Activated CD4-positive, CD25-positive, alpha-beta regulatory T cell (primary cell): Measurements from ENCODE around the gene PODXL2.
A peak's percentile ranks its signal among the peaks of the same experiment; 100 is the strongest.
"Not testable (repeated sequence)": the region's sequence is repeated elsewhere in the genome, so short reads cannot be mapped to it uniquely, and the experiment has no call there.

ENCODE experiments used
- DNase-seq, 4 experiments: peaks; one replicate each; lab custom pipeline; 2025; lab: John Stamatoyannopoulos, UW

The PODXL2 gene

GRCh38 chr3:127628788-127629466 is at the start of gene PODXL2:
Gene PODXL2, plus strand, starts transcription at chr3:127629185. Its CDS starts 35 bp downstream, at chr3:127629220.
- DNase-seq: no peak

DNA sequence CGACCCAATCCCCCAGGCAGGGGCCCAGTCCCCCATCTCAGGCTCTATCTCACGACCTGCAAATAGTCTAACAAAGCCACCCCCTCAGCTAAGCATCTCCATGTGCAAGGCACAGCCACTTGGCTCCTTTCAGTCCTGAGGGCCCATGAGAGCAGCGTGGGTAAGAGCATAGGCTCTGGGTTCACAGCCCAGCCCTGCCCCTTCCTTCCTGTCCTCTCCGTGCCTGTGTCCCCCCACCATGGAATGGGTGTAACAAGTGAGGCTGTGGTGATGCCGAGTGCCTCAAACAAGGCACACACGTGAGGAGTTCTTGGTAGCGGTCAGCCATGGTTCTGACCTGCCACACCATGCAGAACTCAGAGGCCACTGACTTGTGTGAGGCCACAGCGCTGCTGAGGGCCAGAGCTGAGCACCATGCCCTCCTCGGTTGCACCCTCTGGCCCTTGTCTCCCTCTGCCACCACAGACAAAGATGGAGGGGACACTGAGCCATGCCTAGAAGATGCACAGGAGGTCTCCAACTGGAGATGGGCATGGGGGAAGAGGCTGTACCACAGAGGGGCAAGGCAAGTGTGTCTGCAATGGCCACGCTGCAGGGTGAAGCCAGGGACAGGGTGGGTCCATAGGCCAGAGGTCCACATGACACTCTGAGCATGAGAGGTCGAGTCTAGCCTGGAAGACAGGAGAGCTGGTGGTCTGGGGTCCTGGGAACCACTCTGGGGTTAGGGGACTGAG is 48.5 kb upstream of the PODXL2 start:
- no peak for DNase-seq

DNA sequence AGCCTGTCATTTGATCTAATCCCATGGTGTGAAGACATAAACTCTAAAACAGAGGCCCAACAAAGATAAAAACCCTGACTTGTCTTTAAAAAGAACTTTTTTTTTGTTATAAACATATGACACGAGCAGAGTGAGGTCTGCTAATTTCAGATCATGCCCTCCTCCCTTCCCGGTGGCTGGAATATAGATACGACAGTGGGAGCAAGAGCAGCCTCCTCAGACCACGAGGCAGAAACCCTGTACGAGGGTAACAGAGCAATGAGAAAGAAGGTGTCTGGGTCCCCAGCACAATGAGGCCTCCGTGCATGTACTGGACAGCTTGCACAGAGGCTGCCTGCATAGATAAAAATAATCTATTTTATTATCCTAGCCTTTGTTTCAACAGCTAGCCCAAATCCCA is 44.3 kb upstream of the PODXL2 start:
- no peak for DNase-seq

GRCh38 chr3:127585163-127585812 is 43.7 kb upstream of the PODXL2 start:
- DNase-seq: no peak

GRCh38 chr3:127585813-127586413 is 43.1 kb upstream of the PODXL2 start:
- DNase-seq: no peak

- DNase-seq: no peak
These were observed 41.1 kb upstream of the PODXL2 start for GRCh38 chr3:127587876-127588275.

GRCh38 chr3:127588806-127589577 is 40.0 kb upstream of the PODXL2 start:
- DNase-seq: peak in 1 of 4 experiments; percentile 5

DNA sequence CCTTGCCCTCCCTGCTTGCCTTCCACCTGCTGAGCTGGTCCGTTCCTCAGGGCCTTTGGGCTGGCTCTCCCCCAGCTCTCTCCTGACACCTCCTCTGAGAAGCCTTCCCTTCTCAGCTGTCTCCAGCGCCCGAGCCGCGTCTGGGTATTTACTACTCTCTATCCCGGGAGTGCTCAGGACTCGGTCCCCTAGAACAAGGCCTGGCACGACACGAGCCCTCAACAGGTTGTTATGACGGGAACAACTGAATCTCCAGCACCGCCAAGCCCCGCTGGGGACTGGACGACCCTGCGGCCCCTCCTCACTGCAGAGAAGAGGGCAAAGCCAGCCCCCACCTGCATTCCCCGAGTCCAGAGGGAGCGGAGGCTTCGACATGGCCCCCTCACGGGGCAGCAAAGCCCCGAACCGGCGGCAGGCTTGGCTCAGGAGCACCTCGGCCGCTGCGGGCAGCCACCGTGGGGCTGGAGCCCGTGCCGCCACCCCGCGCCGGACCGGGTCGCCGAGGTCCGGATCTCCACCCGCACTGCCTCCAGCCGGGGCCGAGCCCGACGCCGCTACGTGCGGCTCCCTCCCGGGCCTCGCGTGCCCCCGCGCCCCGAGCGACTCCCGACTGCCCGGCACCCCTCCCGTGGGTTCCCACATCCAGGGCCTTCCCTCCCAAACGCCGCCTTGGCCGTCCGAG is 39.2 kb upstream of the PODXL2 start:
- DNase-seq: no peak

- DNase-seq: peak in 1 of 4 experiments; percentile 23
These were observed 38.7 kb upstream of the PODXL2 start for GRCh38 chr3:127590282-127590592.

GRCh38 chr3:127590593-127591465 is 38.2 kb upstream of the PODXL2 start, which contains the start of gene TPRA1:
Gene TPRA1, minus strand, starts transcription at chr3:127590733. Its CDS starts 10,587 bp downstream, at chr3:127580146.
- DNase-seq: peak; percentile 45 to 63 (median 57)

GRCh38 chr3:127593178-127593577 is 35.8 kb upstream of the PODXL2 start:
- DNase-seq: no peak

- DNase-seq: no peak
These were observed 33.7 kb upstream of the PODXL2 start for GRCh38 chr3:127595303-127595702.

GRCh38 chr3:127597020-127597771 is 31.8 kb upstream of the PODXL2 start:
- DNase-seq: no peak

DNA sequence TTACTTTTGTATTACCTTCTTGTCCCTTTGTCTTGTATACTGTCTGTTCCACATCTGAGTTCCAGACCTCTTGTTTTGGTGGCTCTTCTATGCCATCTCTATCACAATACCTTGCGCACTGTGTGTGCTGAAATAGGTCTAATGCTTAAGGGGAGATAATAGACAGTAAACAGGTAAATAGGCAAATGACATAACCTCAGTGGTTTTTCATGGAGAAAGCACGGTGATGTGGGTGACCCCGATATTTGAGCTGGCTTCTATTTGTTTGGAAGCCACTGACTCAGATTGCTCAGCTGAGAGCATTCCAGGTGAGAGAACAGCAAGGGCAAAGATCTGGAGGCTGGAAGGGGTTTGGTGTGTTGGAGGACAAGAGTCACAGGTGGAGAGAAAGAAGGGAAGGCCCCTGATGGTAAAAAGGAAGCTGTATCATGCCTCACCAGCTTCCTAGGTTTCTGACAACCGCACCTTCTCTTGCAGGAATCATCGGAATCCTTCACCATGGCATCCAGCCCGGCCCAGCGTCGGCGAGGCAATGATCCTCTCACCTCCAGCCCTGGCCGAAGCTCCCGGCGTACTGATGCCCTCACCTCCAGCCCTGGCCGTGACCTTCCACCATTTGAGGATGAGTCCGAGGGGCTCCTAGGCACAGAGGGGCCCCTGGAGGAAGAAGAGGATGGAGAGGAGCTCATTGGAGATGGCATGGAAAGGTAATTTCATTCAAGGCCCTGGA is 30.0 kb upstream of the PODXL2 start:
- DNase-seq: no peak

DNA sequence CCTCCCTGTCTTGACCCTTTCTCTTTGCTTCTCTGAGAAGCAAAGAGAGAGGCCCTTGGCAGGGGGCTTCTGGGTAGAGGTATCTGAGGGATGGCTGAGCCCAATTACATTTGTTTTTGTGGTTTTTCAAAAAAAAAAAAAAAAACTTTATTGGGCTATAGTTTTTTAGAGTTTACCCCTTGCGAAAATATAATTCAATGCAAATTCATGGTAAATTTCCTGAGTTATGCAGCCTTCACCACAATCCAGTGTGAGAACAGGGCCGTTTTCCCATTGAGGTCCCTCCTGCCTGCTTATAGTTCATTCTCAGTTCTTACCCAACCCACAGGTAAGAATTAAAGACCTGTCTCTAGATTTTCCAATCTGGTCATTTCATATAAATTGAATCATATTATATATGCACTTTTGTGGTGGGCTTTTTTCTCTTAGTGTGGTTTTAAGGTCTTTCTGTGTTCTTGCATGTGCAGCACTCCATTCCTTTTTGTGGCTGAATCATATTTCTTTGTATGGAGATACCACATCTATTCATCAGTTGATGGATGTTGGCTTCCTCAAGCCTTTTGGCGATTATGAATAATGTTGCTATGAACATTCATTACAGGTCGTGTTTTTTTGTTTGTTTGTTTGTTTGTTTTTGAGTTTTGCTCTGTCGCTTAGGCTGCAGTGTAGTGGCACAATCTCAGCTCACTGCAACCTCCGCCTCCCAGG is 28.1 kb upstream of the PODXL2 start:
- no peak for DNase-seq

- DNase-seq: no peak
These were observed 24.9 kb upstream of the PODXL2 start for GRCh38 chr3:127604035-127604434.

- no peak for DNase-seq
These were observed 24.3 kb upstream of the PODXL2 start for GRCh38 chr3:127604546-127605165.

DNA sequence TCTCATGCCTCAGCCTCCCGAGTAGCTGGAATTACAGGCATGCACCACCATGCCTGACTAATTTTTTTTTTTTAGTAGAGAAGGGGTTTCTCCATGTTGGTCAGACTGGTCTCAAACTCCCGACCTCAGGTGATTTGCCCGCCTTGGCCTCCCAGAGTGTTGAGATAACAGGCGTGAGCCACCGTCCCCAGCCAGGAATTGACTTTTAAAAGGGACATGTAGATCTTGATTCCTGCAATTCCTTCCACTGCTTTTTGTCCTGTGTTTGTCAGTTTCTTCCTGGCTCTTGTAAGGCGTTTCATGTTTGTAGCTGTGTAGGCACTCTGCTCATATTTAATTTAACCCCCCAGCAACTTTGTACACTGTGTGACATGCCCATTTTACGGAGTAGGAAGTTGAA is 23.4 kb upstream of the PODXL2 start:
- not testable (repeated sequence) for DNase-seq
